ENCODE measurements around the gene FITM2.
"Not testable (repeated sequence)": the region's sequence is repeated elsewhere in the genome, so short reads cannot be mapped to it uniquely, and the experiment has no call there.

FITM2 gene

GRCh38 chr20:44328428-44328827 is 17.4 kb upstream of the FITM2 start:
- DNase-seq: no peak

GRCh38 chr20:44327748-44328147 is 16.7 kb upstream of the FITM2 start:
- DNase-seq: not testable (repeated sequence)

DNA sequence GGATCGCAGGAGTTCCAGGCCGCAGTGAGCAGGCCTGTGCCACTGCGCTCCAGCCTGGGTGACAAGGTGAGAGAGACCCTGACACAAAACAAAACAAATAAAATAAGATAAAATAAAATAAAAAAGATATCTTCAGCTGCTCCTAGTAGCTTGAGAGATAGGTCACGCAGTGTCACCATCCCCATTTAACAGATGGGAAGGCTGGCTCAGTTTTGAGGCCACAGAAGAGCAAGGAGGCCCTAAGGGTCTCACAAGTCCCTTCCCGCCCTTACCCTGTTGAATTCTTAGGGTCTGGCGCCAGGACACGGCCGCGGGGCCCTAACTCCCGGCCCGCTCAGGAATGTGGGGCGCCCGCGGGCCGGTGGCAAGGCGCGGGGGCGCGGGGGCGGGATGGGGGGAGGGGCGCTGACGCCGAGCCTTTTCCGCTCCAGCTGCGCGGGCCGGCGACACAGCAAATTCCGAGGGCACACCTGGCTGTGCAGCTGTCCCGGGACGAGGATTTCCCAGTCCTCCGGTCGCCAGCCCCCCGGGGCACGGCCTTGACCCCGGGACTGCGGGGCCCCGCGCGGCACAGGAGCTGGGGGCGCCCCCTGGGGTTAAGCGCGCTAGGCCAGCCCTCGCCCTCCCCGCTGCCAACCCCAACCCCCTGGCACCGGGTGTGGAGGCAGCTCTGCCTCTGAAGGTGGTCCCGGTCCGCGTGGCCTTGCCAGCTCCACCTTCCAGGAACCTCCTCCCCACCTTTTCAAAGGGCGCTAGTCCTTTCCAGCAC is 15.6 kb upstream of the FITM2 start:
- DNase-seq: no peak

DNA sequence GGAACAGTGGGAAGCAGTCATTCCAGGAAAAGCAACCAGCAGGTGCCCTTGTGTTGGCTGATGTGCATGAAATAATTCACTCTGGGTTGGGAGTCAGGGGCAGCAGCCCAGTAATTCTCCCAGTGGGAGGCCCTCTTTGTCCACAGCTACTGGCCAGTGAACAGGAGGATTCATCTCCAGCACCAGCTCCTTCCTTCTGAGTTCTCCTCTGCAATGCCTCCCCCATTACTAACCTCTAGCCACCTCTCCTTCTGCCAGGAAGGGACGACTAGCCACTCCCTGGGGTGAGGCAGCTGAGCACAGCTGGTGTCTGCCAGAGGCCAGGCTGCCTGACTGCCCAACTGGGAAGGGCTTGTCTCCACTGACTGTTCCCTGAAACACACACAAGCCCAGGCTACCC is 13.3 kb upstream of the FITM2 start:
- no peak for DNase-seq

GRCh38 chr20:44319839-44320422 is 8.9 kb upstream of the FITM2 start:
- no peak for DNase-seq

DNA sequence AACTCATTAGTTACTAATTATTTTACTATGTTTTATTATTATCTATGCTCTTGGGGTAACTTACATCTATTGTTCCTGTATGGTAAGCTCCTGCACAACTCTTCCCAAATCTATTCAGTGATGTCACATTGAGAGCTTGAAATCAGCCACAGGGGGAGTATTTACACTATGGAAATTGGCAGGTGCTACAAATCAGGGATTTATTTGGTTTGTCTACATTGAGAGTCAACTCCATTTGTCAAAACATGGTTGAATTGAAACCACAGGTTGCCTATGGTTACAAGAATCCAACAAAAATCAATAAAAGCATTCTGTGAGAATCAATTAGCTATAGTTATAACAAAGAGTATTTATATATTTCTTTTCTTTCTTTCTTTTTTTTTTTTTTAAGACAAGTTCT is 3.9 kb upstream of the FITM2 start:
- DNase-seq: no peak

- DNase-seq: peak; percentile 2
These were observed 989 bp downstream of the FITM2 start for GRCh38 chr20:44309763-44310663.

DNA sequence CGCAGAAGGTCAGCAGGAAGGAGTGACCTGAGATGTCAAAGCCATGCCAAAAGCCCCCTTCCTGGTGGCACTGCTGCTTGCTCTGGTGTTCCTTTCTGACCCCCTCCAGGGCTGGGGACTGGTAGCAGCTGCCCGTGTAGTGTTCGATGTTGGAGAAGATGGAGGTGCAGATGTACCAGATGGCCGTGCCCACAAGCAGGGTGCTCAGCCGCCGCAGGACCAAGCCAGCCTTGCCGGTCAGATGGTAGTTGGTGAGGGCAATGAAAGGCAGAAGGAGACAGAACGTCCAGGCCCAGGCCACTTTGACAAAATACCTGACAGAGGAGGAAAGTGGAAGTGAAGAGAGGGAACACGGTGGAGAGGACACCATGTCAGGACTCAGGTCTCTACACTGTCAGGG is 4.1 kb downstream of the FITM2 start:
- DNase-seq: no peak

DNA sequence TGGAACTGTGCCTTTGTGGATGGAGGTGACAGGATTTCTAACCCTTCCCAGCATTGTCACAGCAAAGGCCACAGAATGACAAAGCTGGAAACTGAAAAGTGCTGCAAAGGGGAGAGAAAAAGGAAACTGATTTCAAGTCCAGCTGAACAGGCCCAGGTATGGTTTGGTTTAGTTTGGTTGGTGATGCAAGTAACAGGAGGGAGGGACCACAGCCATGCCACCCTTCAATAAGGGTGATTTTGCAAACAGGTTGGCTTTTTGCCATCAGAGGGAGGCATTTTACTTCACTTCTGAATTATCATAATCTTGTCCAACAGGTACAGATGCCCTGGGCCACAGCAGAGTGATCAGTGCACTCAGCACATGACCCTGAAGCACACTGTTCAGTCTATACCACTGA is 6.6 kb downstream of the FITM2 start:
- DNase-seq: no peak

GRCh38 chr20:44302736-44303135 is 8.3 kb downstream of the FITM2 start:
- no peak for DNase-seq

- no peak for DNase-seq
These were observed 8.9 kb downstream of the FITM2 start for GRCh38 chr20:44302026-44302669.

DNA sequence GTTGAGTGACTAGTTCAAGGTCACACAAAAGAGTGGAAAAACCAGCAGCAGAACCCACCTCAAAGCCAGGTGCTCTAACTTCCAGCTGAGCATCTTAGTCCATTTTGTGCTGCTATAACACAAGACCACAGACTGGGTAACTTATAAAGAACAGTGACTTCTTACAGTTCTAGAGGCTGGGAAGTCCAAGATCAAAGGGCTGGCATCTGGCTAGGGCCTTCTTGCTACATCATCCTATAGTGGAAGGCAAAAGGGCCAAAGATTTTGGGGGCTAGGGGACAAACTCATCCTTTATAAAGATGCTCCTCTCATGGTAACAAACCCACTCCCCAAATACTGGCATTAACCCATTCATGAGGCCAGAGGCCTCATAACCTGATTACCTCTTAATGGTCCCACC is 9.7 kb downstream of the FITM2 start:
- no peak for DNase-seq

- DNase-seq: not testable (repeated sequence)
These were observed 11.9 kb downstream of the FITM2 start for GRCh38 chr20:44299011-44299535.

DNA sequence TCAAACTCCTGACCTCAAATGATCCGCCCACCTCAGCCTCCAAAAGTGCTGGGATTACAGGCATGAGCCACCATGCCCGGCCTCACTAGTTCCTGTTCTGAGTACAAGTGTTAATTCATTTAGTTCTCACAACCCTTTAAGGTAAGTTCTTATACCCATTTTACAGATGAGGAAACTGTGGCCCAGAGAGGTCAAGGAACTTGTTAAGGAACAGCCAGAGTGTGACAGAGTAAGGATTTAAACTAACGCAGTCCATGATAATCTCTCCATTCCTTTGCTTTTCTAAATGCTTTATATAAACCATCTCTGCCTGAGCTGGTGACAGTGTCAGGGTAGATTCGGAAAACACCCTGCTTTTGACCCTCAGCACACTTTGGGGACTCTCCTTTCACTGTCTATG is 13.3 kb downstream of the FITM2 start:
- DNase-seq: no peak

DNA sequence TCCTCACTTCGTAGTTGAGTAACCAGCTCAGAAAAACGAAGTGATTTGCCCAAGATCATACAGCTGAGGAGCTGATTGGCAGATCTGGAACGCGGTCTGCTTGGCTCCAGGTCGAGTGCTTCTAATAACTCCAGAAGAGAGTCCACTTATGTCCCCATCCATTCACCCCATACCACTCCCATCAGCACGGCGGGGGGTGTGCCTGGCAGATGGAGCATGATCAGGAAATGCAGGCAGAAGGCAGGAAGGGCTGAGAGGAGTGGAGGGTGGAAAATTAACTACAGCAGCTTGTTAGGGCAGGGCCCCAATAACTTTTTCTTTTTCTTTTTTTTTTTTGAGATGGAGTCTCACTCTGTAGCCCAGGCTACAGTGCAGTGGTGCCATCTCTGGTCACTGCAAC is 15.0 kb downstream of the FITM2 start:
- no peak for DNase-seq

GRCh38 chr20:44291754-44292153 is 19.2 kb downstream of the FITM2 start:
- no peak for DNase-seq

- no peak for DNase-seq
These were observed 22.8 kb downstream of the FITM2 start for GRCh38 chr20:44288252-44288651.

- DNase-seq: no peak
These were observed 23.5 kb downstream of the FITM2 start for GRCh38 chr20:44287272-44288097.

DNA sequence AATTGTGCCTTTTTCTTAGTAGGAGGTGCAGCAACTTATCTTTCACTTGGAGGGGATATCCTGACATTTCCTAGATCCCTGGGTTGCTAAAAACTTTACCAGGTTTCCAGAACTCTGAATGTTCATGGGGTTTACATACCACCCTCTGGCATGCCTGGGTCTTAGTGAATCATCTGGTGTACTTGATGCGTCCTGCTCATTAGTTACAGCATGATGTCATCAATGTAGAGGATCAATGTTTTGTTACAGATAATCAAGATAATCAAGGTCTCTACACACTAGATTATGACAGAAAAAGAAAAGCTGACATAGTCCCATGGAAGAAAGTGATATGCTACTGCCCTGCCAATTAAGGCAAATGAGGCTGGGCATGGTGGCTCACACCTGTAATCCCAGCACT is 27.0 kb downstream of the FITM2 start:
- DNase-seq: no peak

- no peak for DNase-seq
These were observed 28.8 kb downstream of the FITM2 start for GRCh38 chr20:44282192-44282591.

DNA sequence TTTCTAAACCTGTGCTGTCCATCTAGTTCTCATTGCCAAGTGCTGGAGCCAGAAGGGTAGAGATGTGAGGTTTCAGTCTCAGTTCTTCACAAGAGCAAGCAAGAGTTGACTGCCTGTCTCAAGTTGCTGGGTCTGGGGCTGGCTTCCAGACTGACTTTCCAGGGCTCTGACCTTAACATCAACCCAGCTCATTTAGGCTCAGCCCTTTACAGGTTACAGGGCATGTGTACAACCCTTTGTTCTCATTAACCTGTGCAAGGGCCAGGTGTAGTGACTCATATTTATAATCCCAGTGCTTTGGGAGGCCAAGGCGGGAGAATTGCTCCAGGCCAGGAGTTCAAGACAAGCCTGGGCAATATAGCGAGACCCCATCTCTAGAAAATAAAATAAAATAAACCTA is 30.6 kb downstream of the FITM2 start:
- DNase-seq: no peak

GRCh38 chr20:44279228-44279627 is 31.8 kb downstream of the FITM2 start:
- no peak for DNase-seq
